Smooth muscle cell (in vitro differentiated cells): Measurements from ENCODE around the gene HNF1A. TPM values are rescaled to one million over a fixed set of nuclear protein-coding genes. Genes with fewer than 3 reads are reported as not detected.
"Not testable (repeated sequence)": the region's sequence is repeated elsewhere in the genome, so short reads cannot be mapped to it uniquely, and the experiment has no call there.

Experiments used
- DNase-seq: peaks from one replicate; lab custom pipeline; 2025; ENCODE audit not compliant: unreplicated experiment; lab: John Stamatoyannopoulos, UW
- H2AFZ ChIP-seq: fragments of 200-600 bp; sonication (generic); 2 replicates; pipeline ENCODE4 v1.6.0; 2016; ENCODE audit warnings: antibody characterized with exemption, low read depth, mild to moderate bottlenecking
- H3F3A ChIP-seq: fragments of 200-600 bp; sonication (generic); 2 replicates; pipeline ENCODE4 v1.6.0; 2017; ENCODE audit warnings: antibody characterized with exemption, low read depth
- H3K27ac ChIP-seq: fragments of 200-600 bp; sonication (generic); 2 replicates; pipeline ENCODE4 v1.5.1; 2016; ENCODE audit warnings: low read depth, mild to moderate bottlenecking
- H3K27me3 ChIP-seq: fragments of 200-600 bp; sonication (generic); 2 replicates; pipeline ENCODE4 v1.6.1; 2016; ENCODE audit warnings: low read depth, mild to moderate bottlenecking
- H3K36me3 ChIP-seq: fragments of 200-600 bp; sonication (generic); 2 replicates; pipeline ENCODE4 v1.5.1; 2016; ENCODE audit warnings: low read depth
- H3K4me1 ChIP-seq: fragments of 200-600 bp; sonication (generic); 2 replicates; pipeline ENCODE4 v1.5.1; 2016; ENCODE audit warnings: low read depth
- H3K4me2 ChIP-seq: fragments of 200-600 bp; sonication (generic); 2 replicates; pipeline ENCODE4 v1.6.0; 2016; ENCODE audit warnings: mild to moderate bottlenecking
- H3K4me3 ChIP-seq: fragments of 200-600 bp; sonication (generic); 2 replicates; pipeline ENCODE4 v1.5.1; 2016; ENCODE audit warnings: mild to moderate bottlenecking
- H3K79me2 ChIP-seq: fragments of 200-600 bp; sonication (generic); 2 replicates; pipeline ENCODE4 v1.6.0; 2016; ENCODE audit warnings: low read depth, mild to moderate bottlenecking
- H3K9ac ChIP-seq: fragments of 200-600 bp; sonication (generic); 2 replicates; pipeline ENCODE4 v1.6.0; 2016; ENCODE audit warnings: low read depth
- H3K9me3 ChIP-seq: fragments of 200-600 bp; sonication (generic); replicated peaks from 2 replicates; pipeline ENCODE4 v1.5.1; 2016; ENCODE audit warnings: low read depth
- H4K20me1 ChIP-seq: fragments of 200-600 bp; sonication (generic); 2 replicates; pipeline ENCODE4 v1.6.0; 2016; ENCODE audit warnings: low read depth
- WGBS: methylation state at CpG from one replicate; pipeline ENCODE4 v1.1.7; 2016; ENCODE audit warnings: low lambda C conversion rate; 5-methylcytosine and 5-hydroxymethylcytosine counted together
- polyA plus RNA-seq: library from polyadenylated mRNA; unstranded; fragments of >200 nt; fragmentation: Nextera tagmentation; extraction: Ambion mirVana; gene quantifications from 2 replicates; pipeline ENCODE4 v1.2.1, GENCODE V29; 2016
- total RNA-seq: library from RNA; depleted of rRNA; stranded (reverse); fragments of >200 nt; gene quantifications from 2 replicates; pipeline ENCODE4 v1.2.3, GENCODE V29; 2014
- TF ChIP-seq, protein P1 (sequence below): fragments of 200-600 bp; sonication (generic); IDR thresholded peaks from 2 replicates; pipeline ENCODE4 v1.5.1; 2017; ENCODE audit warnings: borderline replicate concordance, mild to moderate bottlenecking, antibody characterized with exemption; ENCODE audit not compliant: insufficient read depth, poor library complexity, severe bottlenecking

HNF1A gene
- total and polyA plus RNA-seq, 2 experiments from 2014 or later = 0.09 TPM; not detected in 1

DNA sequence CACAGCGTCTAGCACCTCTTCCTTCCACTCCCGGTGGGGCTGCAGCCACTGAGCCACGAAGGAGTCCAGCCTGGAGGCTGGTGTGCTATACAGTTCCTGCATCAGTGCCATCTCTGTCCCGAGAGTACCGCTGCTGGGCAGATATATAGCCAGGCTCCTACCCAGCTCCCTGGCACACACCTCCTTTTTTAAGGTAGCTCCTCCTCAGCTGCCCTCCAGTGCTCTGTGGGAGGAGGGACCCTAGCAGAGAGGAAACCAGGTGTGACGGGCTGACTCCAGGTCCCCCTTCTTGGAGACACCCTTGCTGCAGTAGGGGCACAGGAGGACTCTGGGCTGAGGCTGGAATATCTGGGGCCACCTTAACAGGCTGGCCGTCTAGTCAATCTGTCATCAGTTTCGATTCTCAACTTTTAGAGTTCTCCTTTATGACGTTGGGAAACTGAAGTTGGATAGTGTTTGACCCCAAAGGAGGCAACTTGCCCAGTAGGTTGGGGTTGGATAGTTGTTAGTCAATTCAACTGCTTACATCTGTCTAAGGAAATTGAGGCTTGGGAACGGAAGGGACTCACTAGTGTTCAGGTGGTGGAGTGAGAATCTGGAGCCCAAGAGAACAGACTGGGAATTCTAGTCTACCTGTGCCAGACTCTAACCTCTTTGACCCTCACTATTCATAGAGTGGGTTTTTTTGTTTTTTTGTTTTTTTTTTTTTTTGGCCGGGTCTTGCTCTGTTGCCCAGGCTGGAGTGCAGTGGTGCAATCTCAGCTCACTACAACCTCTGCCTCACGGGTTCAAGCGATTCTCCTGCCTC lies 60.7 kb downstream of the HNF1A start, which contains the start of gene OASL:
Gene OASL, minus strand, starts transcription at position 386 of the 808 bp plus-strand sequence. Its CDS starts 275 bp downstream, at position 111.
- no peak within 1 kb of the TSS for H3K4me3 ChIP-seq
- H3K27me3 ChIP-seq = peaks cover 3% of the 10 kb centered on the region
- no peak within 1 kb of the TSS for H3K9ac ChIP-seq
- no peaks in the 10 kb centered on the region for H3F3A ChIP-seq
- H3K9me3 ChIP-seq = no peaks in the 10 kb centered on the region
- no peak within 1 kb of the TSS for H3K27ac ChIP-seq
- H3K79me2 ChIP-seq = no peaks in the 10 kb centered on the region
- no peaks in the 10 kb centered on the region for H3K4me1 ChIP-seq
- no peak for DNase-seq
- H3K4me2 ChIP-seq = no peak within 1 kb of the TSS
- no peaks in the 10 kb centered on the region for H3K36me3 ChIP-seq
- 65% methylated on average over 13 of the region's 13 CpGs for WGBS
- H4K20me1 ChIP-seq = no peaks in the 10 kb centered on the region
- H2AFZ ChIP-seq = no peak within 1 kb of the TSS
- TF ChIP-seq, protein P1, sequence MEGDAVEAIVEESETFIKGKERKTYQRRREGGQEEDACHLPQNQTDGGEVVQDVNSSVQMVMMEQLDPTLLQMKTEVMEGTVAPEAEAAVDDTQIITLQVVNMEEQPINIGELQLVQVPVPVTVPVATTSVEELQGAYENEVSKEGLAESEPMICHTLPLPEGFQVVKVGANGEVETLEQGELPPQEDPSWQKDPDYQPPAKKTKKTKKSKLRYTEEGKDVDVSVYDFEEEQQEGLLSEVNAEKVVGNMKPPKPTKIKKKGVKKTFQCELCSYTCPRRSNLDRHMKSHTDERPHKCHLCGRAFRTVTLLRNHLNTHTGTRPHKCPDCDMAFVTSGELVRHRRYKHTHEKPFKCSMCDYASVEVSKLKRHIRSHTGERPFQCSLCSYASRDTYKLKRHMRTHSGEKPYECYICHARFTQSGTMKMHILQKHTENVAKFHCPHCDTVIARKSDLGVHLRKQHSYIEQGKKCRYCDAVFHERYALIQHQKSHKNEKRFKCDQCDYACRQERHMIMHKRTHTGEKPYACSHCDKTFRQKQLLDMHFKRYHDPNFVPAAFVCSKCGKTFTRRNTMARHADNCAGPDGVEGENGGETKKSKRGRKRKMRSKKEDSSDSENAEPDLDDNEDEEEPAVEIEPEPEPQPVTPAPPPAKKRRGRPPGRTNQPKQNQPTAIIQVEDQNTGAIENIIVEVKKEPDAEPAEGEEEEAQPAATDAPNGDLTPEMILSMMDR = no peak

- Histone ChIP-seq H3F3A (no peaks in the 10 kb centered on the region), H3K27me3 (peaks cover 13% of the 10 kb centered on the region), H3K27ac (no peak overlapping the region), H3K79me2 (no peaks in the 10 kb centered on the region), H3K4me3 (no peak overlapping the region), H3K36me3 (no peaks in the 10 kb centered on the region), H3K9ac (no peak overlapping the region), H2AFZ (no peak overlapping the region), H3K4me1 (no peaks in the 10 kb centered on the region), H4K20me1 (no peaks in the 10 kb centered on the region), H3K9me3 (no peaks in the 10 kb centered on the region), H3K4me2 (no peak overlapping the region)
- 72% methylated on average over 4 of the region's 4 CpGs for WGBS
- TF ChIP-seq, protein P1 = no peak
- DNase-seq = no peak
These were observed 64.7 kb downstream of the HNF1A start for GRCh38 chr12:121043067-121043466.

DNA sequence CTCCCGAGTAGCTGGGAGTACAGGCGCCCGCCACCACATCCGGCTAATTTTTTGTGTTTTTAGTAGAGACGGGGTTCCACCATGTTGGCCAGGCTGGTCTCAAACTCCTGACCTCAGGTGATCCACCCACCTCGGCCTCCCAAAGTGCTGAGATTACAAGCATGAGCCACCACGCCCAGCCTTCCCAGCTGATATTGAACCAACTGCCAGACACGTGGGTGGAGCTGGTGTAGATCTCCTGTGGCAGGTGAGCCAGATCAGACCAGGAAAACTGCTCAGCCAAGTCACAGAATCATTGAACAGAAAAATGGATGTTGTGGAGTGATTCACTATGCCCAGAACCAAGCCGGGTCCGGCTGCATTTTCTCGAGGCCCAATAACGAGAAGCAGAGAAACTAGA lies 69.1 kb downstream of the HNF1A start:
- not testable (repeated sequence) for H3K79me2 ChIP-seq, H3K9me3 ChIP-seq, DNase-seq, H2AFZ ChIP-seq, H3K36me3 ChIP-seq, H3K27ac ChIP-seq, H3K9ac ChIP-seq, H3K4me2 ChIP-seq, H3K4me3 ChIP-seq, H4K20me1 ChIP-seq, H3K4me1 ChIP-seq, H3F3A ChIP-seq
- H3K27me3 ChIP-seq = peaks cover 13% of the 10 kb centered on the region
- WGBS = 84% methylated on average over 12 of the region's 12 CpGs

- H3K9me3 ChIP-seq = no peaks in the 10 kb centered on the region
- no peaks in the 10 kb centered on the region for H3K4me1 ChIP-seq
- no peak overlapping the region for H3K4me2 ChIP-seq
- H3K27me3 ChIP-seq = peaks cover 13% of the 10 kb centered on the region
- WGBS = 72% methylated on average over 7 of the region's 7 CpGs
- no peaks in the 10 kb centered on the region for H4K20me1 ChIP-seq
- TF ChIP-seq, protein P1 = no peak
- no peaks in the 10 kb centered on the region for H3F3A ChIP-seq
- no peaks in the 10 kb centered on the region for H3K79me2 ChIP-seq
- no peak overlapping the region for H3K4me3 ChIP-seq
- H3K9ac ChIP-seq = no peak overlapping the region
- no peaks in the 10 kb centered on the region for H3K36me3 ChIP-seq
- DNase-seq = no peak
- no peak overlapping the region for H3K27ac ChIP-seq
- no peak overlapping the region for H2AFZ ChIP-seq
These were observed 70.1 kb downstream of the HNF1A start for GRCh38 chr12:121048442-121048841.
